ENCODE data around the gene MAPK8IP2.

GRCh38 chr22:50577987-50578775 is 22.4 kb upstream of the MAPK8IP2 start, which contains the start of gene CPT1B:
- no peak for TF ChIP-seq CTCF (IDR thresholded peaks at IDR 0.05)
- TF ChIP-seq POLR2A (IDR thresholded peaks at IDR 0.05) = no peak
